HCT116 (cell line): ENCODE data around the gene EDN2. TPM values are rescaled to one million over a fixed set of nuclear protein-coding genes. Genes with fewer than 3 reads are reported as not detected.

Source experiments
- ATAC-seq: fragments of 200-7000 bp; cut with Tn5 transposase; 2 replicates; pipeline ENCODE4 v1.9.1; 2020; ENCODE audit warnings: mild to moderate bottlenecking, moderate library complexity
- BruUV-seq: library from RNA; stranded (reverse); fragments of 400-500 nt; replicated peaks from 2 replicates; lab custom pipeline; 2021; lab: Mats Ljungman, UMichigan
- CTCF ChIA-PET: fragments of 300-600 bp; sonication (Branson Sonifier 250); formaldehyde crosslinking; loops from one replicate; lab custom pipeline; 2021; ENCODE audit warnings: antibody characterized with exemption; lab: Charles Lee
- POLR2A ChIA-PET: fragments of 300-600, 350-600 bp; sonication (Branson Sonifier 250); formaldehyde crosslinking; loops from one replicate; lab custom pipeline; 2021; ENCODE audit warnings: antibody characterized with exemption; lab: Charles Lee
- RAD21 ChIA-PET, 2 experiments: fragments of 300-600 bp; sonication (Branson Sonifier 250); formaldehyde crosslinking; loops; one replicate each; lab custom pipeline; 2023; ENCODE audit warnings: low total read pairs in 2 of 2; ENCODE audit not compliant: uncharacterized antibody in 2 of 2, unreplicated experiment in 2 of 2, low non-redundant PET in 1 of 2; lab: Charles Lee
- DNase-seq: peaks from one replicate; pipeline ENCODE4 v3.0.0-alpha.2; 2010; ENCODE audit warnings: low read depth, low spot score
- H2AFZ ChIP-seq: fragments of 200-600 bp; shearing (Covaris generic), sonication (generic); 2 replicates; pipeline ENCODE4 v1.6.1; 2017; ENCODE audit warnings: low read depth, mixed run types, mixed read lengths, antibody characterized with exemption, low read length; ENCODE audit not compliant: poor library complexity, severe bottlenecking
- H3K27ac ChIP-seq: 2 replicates; pipeline ENCODE4 v1.5.1; 2012; ENCODE audit warnings: low read depth, low read length
- H3K27me3 ChIP-seq: fragments of 200-600 bp; sonication (generic); 2 replicates; pipeline ENCODE4 v1.6.1; 2016; ENCODE audit warnings: mixed run types, low read length, mixed read lengths; ENCODE audit not compliant: insufficient read depth
- H3K36me3 ChIP-seq, 2 experiments: fragments of 200-500 bp in 1 of 2; fragments of 200-600 bp in 1 of 2; sonication (Bioruptor generic) in 1 of 2; sonication (generic) in 1 of 2; 2 replicates each; pipeline versions ENCODE4 v1.5.1 to v1.6.1; 2014 to 2016; ENCODE audit warnings: low read length in 2 of 2, inconsistent platforms in 1 of 2, mixed read lengths in 1 of 2, mixed run types in 1 of 2; ENCODE audit not compliant: insufficient read depth in 2 of 2, control insufficient read depth in 1 of 2
- H3K4me1 ChIP-seq, 2 experiments: fragments of 200-600 bp in 1 of 2; sonication (generic) in 1 of 2; 2 replicates each; pipeline versions ENCODE4 v1.5.1 to v1.6.1; 2012 to 2017; ENCODE audit warnings: low read length in 2 of 2, inconsistent platforms in 1 of 2, mild to moderate bottlenecking in 1 of 2, mixed read lengths in 1 of 2, mixed run types in 1 of 2, moderate library complexity in 1 of 2; ENCODE audit not compliant: insufficient read depth in 2 of 2, control insufficient read depth in 1 of 2
- H3K4me2 ChIP-seq: fragments of 200-600 bp; sonication (generic); 2 replicates; pipeline ENCODE4 v1.6.1; 2017; ENCODE audit warnings: mixed run types, low read length, mixed read lengths
- H3K4me3 ChIP-seq, 2 experiments: fragments of 200-600 bp in 1 of 2; sonication (generic) in 1 of 2; replicated peaks in 1 of 2; 2 replicates each; pipeline ENCODE4 v1.5.1; 2011 to 2016; ENCODE audit warnings: low read length in 2 of 2, control low read depth in 1 of 2, low read depth in 1 of 2, mild to moderate bottlenecking in 1 of 2, mixed read lengths in 1 of 2, mixed run types in 1 of 2
- H3K79me2 ChIP-seq: fragments of 200-600 bp; sonication (generic); 2 replicates; pipeline ENCODE4 v1.6.1; 2017; ENCODE audit warnings: mild to moderate bottlenecking, mixed run types, low read length, moderate library complexity, mixed read lengths; ENCODE audit not compliant: insufficient read depth
- H3K9ac ChIP-seq: fragments of 200-600 bp; sonication (generic); 2 replicates; pipeline ENCODE4 v1.6.1; 2016; ENCODE audit warnings: low read length, mixed read lengths
- H3K9me2 ChIP-seq: fragments of 200-600 bp; sonication (generic), shearing (Covaris generic); 2 replicates; pipeline ENCODE4 v1.6.1; 2017; ENCODE audit warnings: mixed run types, mild to moderate bottlenecking, moderate library complexity; ENCODE audit not compliant: insufficient read depth
- H3K9me3 ChIP-seq, 2 experiments: fragments of 200-500 bp in 1 of 2; fragments of 200-600 bp in 1 of 2; sonication (Bioruptor generic) in 1 of 2; sonication (generic) in 1 of 2; 2 replicates each; pipeline ENCODE4 v1.6.1; 2014 to 2017; ENCODE audit warnings: low read length in 2 of 2, mixed read lengths in 2 of 2, inconsistent platforms in 1 of 2, low read depth in 1 of 2, mild to moderate bottlenecking in 1 of 2, mixed run types in 1 of 2, moderate library complexity in 1 of 2; ENCODE audit not compliant: control insufficient read depth in 1 of 2, insufficient read depth in 1 of 2
- H4K20me1 ChIP-seq: fragments of 200-600 bp; sonication (generic), shearing (Covaris generic); 2 replicates; pipeline ENCODE4 v1.6.1; 2017; ENCODE audit warnings: mixed run types, mild to moderate bottlenecking, moderate library complexity; ENCODE audit not compliant: insufficient read depth
- FOSL1 ChIP-seq: IDR thresholded peaks from 2 replicates; pipeline ENCODE4 v1.6.1; 2012; ENCODE audit warnings: low read depth
- MAX ChIP-seq: IDR thresholded peaks from 2 replicates; pipeline ENCODE4 v1.6.1; 2012
- RAD21 ChIP-seq: IDR thresholded peaks from 2 replicates; pipeline ENCODE4 v1.6.1; 2012; ENCODE audit warnings: low read depth, mild to moderate bottlenecking
- SP1 ChIP-seq: IDR thresholded peaks from 2 replicates; pipeline ENCODE4 v1.6.1; 2012; ENCODE audit warnings: low read depth
- intact Hi-C: fragments of 100-400 bp; cut with micrococcal nuclease; formaldehyde crosslinking; loops from 2 replicates; pipeline ENCODE4 v1.10.0; 2022
- total RNA-seq: library from RNA; stranded (reverse); gene quantifications from one replicate; pipeline ENCODE4 v1.2.1, GENCODE V29; 2021; ENCODE audit not compliant: unreplicated experiment

Gene EDN2
- total RNA-seq, 1 experiment from 2014 or later, result not detected

- POLR2A ChIA-PET, result no interaction called here
- CTCF ChIA-PET, result interaction anchor here (0.9 to 2.8 kb wide), 2 partner anchors 98 to 107 kb away, joined by 3 to 6 read pairs; no protein-coding TSS in a partner anchor
Measured at GRCh38 chr1:41429641-41430035, 54.8 kb downstream of the EDN2 start.

More at GRCh38 chr1:41429641-41430035, 54.8 kb downstream of the EDN2 start:
- Histone ChIP-seq H3K9ac (no peak overlapping the region), H3K27ac (no peak overlapping the region), H3K36me3 (no peaks in the 10 kb centered on the region), H2AFZ (no peak overlapping the region), H3K4me1 (peaks cover 14 to 20% of the 10 kb centered on the region in 2 experiments), H3K27me3 (no peaks in the 10 kb centered on the region), H3K4me3 (no peak overlapping the region), H3K9me2 (no peaks in the 10 kb centered on the region), H3K4me2 (no peak overlapping the region), H3K79me2 (no peaks in the 10 kb centered on the region), H4K20me1 (no peaks in the 10 kb centered on the region), H3K9me3 (no peaks in the 10 kb centered on the region)
- TF ChIP-seq MAX (no peak), FOSL1 (no peak), RAD21 (no peak), SP1 (no peak)
- no TSS peak for BruUV-seq
- ATAC-seq, result no peak
- intact Hi-C loops, result loop anchor here (5.0 kb wide), 1 partner anchor 147 kb away; no protein-coding TSS in a partner anchor
- no peak for DNase-seq
- RAD21 ChIA-PET, result no interaction called here

Other genes starting within 250 kb of the EDN2 start
- gene SCMH1, start 242.4 kb downstream of the EDN2 start, total RNA-seq, result 28.0 TPM
- gene FOXO6, start 123.2 kb downstream of the EDN2 start, total RNA-seq, result 7.0 TPM